ENCODE results near the gene TSPEAR.
"Not testable (repeated sequence)": the region's sequence is repeated elsewhere in the genome, so short reads cannot be mapped to it uniquely, and the experiment has no call there.

The TSPEAR gene

GRCh38 chr21:44568667-44569556 is 142.5 kb downstream of the TSPEAR start:
- no peak for DNase-seq (ENCODE audit: low read depth)

- no peak for DNase-seq (ENCODE audit: low read depth)
Observed at GRCh38 chr21:44568261-44568660, 143.1 kb downstream of the TSPEAR start.

GRCh38 chr21:44567481-44568171 is 143.7 kb downstream of the TSPEAR start:
- DNase-seq (ENCODE audit: low read depth): no peak

GRCh38 chr21:44566403-44566802 is 145.0 kb downstream of the TSPEAR start:
- no peak for DNase-seq (ENCODE audit: low read depth)

DNA sequence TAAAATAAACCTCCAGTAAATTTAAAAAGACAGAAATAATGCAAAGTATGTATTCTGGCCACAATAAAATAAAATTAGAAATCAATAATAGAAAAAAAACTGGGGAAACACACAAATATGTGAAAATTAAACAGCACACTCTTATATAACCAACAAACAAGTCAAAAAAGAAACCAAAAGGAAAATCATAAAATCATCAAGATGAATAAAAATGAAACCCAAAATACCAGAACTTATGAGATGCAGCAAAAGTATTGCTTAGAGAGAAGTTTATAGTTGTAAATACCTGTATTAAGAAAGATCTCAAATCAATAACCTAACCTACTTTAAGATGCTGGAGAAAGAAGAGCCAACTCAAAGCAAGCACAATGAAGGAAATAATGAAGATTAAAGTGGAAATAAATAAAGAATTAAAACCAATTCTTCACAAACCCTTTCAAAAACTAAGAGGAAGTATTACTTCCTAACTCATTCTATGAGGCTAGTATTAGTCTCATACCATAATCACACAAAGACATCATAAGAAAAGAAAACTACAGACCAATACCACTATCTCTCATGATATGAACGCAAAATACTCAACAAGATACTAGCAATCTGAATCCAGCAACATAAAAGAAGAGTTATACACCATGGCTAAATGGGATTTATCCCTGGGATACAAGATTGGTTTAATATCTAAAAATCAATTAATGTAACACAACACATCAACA is 146.3 kb downstream of the TSPEAR start:
- no peak for DNase-seq (ENCODE audit: low read depth)

DNA sequence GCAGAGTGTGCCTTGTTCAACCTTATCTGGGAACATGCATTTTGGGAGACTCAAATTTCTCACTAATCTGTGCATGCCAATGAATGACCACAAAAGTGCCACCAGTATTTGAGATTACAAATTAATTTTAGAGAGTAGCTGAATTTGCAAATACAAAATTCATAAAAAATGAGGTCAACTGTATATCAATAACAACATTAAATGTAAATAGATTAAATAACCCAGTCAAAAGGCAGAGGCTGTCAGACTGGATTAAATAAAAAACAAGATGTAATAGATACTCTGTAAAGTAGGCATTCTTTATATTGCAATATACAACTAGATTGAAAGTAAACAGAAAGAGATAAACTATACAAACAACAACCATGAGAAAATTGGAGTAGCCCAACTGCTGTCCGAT is 147.3 kb downstream of the TSPEAR start:
- DNase-seq (ENCODE audit: low read depth): no peak

DNA sequence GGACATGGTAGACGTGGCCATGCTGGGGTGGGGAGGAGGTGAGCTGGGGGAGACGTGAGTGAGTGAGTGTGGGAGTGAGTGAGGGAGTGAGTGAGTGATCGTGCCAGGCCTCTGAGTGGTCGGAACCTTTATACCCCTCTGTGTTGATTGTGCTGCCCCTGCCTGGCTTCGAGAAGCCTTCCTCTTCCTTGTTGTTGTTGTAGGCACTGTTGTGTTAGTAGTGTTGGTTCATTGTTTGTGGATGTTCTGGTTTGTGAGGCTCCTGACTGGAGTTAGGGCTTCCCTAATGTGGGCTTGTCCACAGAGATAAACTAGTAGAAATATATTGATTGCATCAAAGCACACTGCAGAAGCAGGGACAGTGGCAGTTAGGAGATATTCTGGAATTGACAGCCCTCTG is 152.7 kb downstream of the TSPEAR start, which contains the start of gene KRTAP10-3:
Gene KRTAP10-3 (minus strand): TSS at position 101 of the 400 bp plus-strand sequence. CDS start 80 bp downstream, at position 21.
- no peak for DNase-seq (ENCODE audit: low read depth)

DNA sequence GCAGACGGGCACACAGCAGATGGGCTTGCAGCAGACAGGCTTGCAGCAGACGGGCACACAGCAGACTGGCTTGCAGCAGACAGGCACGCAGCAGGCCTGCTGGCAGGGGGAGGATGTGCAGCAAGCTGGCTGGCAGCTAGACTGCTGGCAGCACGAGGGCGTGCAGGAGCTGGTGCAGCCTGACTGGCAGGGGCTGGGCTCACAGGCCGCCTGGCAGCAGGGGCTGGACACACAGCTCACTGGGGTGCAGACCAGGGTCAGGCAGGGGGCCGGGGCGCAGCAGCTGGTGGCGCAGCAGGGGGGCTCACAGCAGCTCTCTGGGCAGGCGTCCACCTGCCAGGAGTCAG is 153.1 kb downstream of the TSPEAR start:
- DNase-seq (ENCODE audit: low read depth): not testable (repeated sequence)

GRCh38 chr21:44557491-44558328 is 153.7 kb downstream of the TSPEAR start:
- DNase-seq (ENCODE audit: low read depth): no peak

GRCh38 chr21:44556879-44557278 is 154.5 kb downstream of the TSPEAR start:
- no peak for DNase-seq (ENCODE audit: low read depth)

GRCh38 chr21:44555200-44555875 is 156.0 kb downstream of the TSPEAR start:
- no peak for DNase-seq (ENCODE audit: low read depth)

DNA sequence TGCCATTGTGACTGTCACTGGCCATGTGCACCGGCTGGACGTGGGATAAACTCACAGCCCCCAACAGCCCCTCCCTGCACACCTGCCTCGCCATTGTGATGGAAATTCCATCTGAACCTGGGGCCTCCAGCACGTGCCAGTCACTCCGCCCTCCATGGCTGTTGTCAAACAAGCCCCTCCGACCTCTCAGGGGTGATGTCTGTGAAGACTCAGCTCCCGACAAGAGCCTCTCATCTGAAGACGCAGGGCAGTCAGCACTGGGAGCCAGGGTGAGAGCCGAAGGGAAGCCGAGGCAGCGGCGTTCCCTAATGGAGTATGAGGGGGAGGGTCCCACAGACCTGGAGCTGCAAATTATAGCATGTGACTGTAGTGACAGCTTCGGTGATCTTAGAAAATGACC is 158.7 kb downstream of the TSPEAR start:
- no peak for DNase-seq (ENCODE audit: low read depth)

- no peak for DNase-seq (ENCODE audit: low read depth)
Observed at GRCh38 chr21:44552136-44552535, 159.2 kb downstream of the TSPEAR start.

DNA sequence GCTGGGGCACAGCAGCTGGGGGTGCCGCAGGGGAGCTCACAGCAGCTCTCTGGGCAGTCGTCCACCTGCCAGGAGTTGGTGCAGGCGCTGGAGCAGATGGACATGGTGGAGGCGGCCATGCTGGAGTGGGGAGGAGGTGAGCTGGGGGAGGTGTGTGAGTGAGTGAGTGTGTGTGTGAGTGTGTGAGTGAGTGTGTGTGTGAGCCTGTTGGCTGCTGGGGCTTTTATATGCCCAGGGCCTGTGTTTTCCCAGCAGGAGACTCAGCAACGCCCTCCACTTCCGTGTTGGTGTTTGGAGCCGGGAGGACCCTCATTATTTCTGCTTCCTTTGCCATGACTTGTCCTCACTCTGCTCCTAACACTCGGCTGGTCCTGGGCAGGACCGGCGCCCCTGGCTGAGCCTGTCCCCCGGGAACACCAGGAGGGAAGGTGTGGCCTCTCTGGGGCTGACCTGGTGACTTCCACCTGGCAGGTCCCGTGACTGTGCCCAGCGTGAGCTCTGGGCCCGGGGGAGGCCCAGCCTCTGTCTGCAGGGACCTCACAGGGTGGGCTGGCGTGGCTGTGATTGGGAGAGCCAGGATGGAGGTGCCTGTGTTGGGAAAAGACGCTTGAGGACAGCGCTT is 159.9 kb downstream of the TSPEAR start, which contains the start of gene KRTAP10-2:
Gene KRTAP10-2 (minus strand): TSS at position 166 of the 622 bp plus-strand sequence. CDS start 47 bp downstream, at position 119.
- DNase-seq (ENCODE audit: low read depth): no peak

DNA sequence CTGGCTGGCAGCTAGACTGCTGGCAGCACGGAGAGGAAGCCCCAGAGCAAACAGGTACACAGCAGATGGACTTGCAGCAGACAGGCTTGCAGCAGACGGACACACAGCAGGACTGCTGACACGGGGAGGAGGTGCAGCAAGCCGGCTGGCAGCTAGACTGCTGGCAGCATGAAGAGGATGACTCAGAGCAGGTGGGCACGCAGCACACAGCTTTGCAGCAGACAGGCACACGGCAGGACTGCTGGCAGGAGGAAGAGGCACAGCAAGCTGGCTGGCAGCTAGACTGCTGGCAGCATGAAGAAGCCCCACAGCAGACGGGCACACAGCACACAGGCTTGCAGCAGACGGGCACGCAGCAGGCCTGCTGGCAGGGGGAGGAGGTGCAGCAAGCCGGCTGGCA is 160.6 kb downstream of the TSPEAR start:
- no peak for DNase-seq (ENCODE audit: low read depth)

DNA sequence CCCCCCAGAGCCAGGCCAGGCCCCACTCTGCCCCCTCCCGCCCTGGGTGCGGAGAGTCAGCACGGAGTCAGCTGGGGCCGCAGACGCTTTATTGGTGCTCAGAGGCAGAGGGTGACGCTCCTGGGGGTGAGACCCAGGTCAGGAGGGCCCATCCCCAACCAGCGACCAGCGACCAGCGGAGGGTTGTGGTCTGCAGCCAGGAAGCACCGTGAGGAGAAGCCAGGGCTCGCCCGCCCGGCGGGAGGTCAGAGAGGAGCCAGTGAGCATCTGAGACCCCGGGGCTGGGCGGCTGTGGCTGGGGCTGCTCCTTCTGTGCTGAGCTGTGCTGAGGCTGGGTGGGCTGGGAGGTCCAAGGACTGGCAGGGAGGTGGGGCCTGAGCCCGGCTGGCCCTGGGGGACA is 161.1 kb downstream of the TSPEAR start:
- not testable (repeated sequence) for DNase-seq (ENCODE audit: low read depth)

DNA sequence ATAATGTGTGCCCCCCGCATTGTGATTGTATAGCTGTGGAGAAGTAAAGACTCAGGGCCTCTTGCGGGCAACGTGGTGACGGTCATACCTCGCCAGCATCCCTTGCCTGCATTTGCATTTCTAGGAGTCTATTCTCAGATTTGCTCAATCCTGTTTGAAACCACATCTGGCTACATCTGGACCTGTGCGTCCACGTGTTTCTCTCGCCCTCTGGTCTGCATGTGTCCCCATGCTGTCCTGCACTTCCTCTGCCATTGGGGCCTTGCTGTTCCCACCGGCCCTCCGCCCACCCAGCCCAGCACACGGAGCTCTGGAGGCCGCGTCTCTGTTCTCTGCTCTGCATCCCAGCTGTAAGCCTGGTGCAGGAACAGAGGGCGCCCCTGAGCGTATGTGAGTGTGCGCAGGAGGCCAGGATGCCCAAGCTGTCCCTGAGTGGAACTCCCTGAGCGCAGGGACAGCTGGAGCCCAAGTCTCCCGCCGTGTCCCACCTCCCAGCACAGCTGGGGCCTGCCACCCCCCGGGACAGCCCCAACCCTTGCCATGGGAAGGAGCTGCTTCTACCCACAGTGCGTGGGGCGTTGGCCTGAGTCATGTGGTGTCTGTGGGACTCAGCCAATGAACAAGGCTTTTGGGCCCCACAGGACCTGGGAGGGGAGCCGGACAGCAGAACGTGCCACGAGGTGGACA is 161.7 kb downstream of the TSPEAR start:
- DNase-seq (ENCODE audit: low read depth): no peak

DNA sequence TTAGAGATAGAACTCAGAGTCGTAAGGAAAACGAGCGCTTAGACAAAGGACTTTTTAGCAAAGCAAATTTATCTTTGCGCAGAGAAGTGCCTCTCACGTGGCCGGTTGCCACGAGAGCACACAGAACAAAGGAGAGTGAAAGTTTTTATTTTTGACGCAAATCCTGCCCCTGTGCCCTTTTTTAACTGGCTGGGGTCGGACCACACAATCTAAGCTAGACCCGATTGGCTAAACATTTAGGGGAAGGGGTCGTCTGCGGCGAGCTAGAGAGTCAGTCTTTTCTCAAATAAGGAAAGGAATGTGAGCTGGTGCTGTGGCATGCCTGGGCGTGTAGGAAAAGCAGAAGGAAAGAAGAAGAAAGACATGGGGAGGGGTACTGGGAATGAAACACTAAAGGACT is 162.4 kb downstream of the TSPEAR start:
- no peak for DNase-seq (ENCODE audit: low read depth)

DNA sequence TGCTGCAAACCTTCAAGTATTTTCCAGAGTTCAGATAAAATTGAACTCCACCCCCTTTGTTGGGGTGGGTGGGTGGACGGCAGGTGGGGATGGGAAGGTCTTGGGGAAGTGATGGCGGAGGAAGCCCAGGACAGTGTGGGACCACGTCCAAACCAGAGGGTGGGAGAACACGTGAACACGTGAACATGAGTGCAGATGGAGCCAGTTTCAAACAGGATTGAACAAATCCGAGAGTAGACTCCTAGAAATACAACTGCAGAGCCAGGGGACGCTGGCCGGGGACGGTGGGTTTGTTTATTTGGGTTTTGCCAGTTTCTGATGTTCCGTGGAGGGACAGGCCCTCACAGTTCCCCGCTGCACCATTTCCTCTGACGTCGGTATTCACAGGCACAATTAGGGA is 163.0 kb downstream of the TSPEAR start:
- no peak for DNase-seq (ENCODE audit: low read depth)
